Measurements from ENCODE around the gene CCDC68.

CCDC68 gene

DNA sequence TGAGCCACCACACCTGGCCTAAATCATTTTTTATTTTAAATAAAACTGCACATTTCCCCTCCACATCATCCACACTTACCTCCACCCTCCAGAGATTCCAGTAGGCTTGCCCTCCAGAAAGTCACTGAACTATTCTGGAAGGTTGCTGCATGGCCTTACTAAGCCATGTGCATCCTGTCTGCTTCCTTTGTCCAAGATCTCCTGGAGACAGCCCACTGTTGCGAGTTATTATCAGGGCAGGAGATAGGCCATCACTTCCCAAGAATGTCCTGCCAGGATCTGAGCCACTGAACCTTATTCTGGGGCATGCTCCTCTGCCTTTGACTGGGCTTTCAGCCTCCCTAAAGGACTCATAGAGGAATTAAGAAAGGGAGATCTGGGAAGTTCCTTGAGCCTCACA is 26.8 kb downstream of the CCDC68 start:
- Histone ChIP-seq H3K36me3 (ENCODE audit: control insufficient read depth in 2 of 2, insufficient read depth in 1 of 2, low read length in 2 of 2) (peaks cover 0 to 12% of the 10 kb centered on the region in 2 experiments; a peak in 1 of 3 replicates), H3K4me3 (ENCODE audit: low read depth, low read length) (no peak overlapping the region), H3K4me1 (ENCODE audit: control insufficient read depth, insufficient read depth, low read length) (no peaks in the 10 kb centered on the region), H3K9me3 (ENCODE audit: control insufficient read depth, insufficient read depth, low read depth, low read length) (no peaks in the 10 kb centered on the region), H3K27ac (ENCODE audit: extremely low read depth, low read depth, low read length) (no peak overlapping the region)
- ChIA-PET POLR2A (no interaction called here), CTCF (no interaction called here)
- no peak for TF ChIP-seq TCF7L2 (IDR thresholded peaks at IDR 0.05; ENCODE audit: borderline replicate concordance, low read depth, low read length)
- TF ChIP-seq ZNF585B (tag by site-specific recombination; IDR thresholded peaks at IDR 0.05): no peak
- TF ChIP-seq ZFP37 (tag by site-specific recombination; IDR thresholded peaks at IDR 0.05): no peak
- TF ChIP-seq OVOL3 (tag by site-specific recombination; IDR thresholded peaks at IDR 0.05): no peak
- no peak for TF ChIP-seq GFI1B (tag by site-specific recombination; IDR thresholded peaks at IDR 0.05)
- TF ChIP-seq ZNF155 (tag by site-specific recombination; IDR thresholded peaks at IDR 0.05): no peak
- no peak for TF ChIP-seq KLF9 (tag by site-specific recombination; IDR thresholded peaks at IDR 0.05; ENCODE audit: low read depth)
- no peak for TF ChIP-seq ZNF843 (tag by site-specific recombination; IDR thresholded peaks at IDR 0.05)
- TF ChIP-seq GLIS1 (tag by site-specific recombination; IDR thresholded peaks at IDR 0.05): no peak
- TF ChIP-seq ZNF560 (tag by site-specific recombination; IDR thresholded peaks at IDR 0.05; ENCODE audit: borderline replicate concordance): no peak
- TF ChIP-seq MZF1 (tag by site-specific recombination; IDR thresholded peaks at IDR 0.05; ENCODE audit: borderline replicate concordance): no peak
- TF ChIP-seq ZNF221 (tag by site-specific recombination; IDR thresholded peaks at IDR 0.05; ENCODE audit: borderline replicate concordance): no peak
- no peak for TF ChIP-seq ZNF521 (tag by site-specific recombination; IDR thresholded peaks at IDR 0.05)
- TF ChIP-seq ZIC2 (tag by site-specific recombination; IDR thresholded peaks at IDR 0.05): no peak
- TF ChIP-seq, protein P1, sequence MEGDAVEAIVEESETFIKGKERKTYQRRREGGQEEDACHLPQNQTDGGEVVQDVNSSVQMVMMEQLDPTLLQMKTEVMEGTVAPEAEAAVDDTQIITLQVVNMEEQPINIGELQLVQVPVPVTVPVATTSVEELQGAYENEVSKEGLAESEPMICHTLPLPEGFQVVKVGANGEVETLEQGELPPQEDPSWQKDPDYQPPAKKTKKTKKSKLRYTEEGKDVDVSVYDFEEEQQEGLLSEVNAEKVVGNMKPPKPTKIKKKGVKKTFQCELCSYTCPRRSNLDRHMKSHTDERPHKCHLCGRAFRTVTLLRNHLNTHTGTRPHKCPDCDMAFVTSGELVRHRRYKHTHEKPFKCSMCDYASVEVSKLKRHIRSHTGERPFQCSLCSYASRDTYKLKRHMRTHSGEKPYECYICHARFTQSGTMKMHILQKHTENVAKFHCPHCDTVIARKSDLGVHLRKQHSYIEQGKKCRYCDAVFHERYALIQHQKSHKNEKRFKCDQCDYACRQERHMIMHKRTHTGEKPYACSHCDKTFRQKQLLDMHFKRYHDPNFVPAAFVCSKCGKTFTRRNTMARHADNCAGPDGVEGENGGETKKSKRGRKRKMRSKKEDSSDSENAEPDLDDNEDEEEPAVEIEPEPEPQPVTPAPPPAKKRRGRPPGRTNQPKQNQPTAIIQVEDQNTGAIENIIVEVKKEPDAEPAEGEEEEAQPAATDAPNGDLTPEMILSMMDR (tag by site-specific recombination; IDR thresholded peaks at IDR 0.05): no peak
- no peak for TF ChIP-seq ZBTB17 (tag by site-specific recombination; IDR thresholded peaks at IDR 0.05)
- TF ChIP-seq ZNF394 (tag by site-specific recombination; IDR thresholded peaks at IDR 0.05; ENCODE audit: borderline replicate concordance): no peak
- TF ChIP-seq, protein P2, sequence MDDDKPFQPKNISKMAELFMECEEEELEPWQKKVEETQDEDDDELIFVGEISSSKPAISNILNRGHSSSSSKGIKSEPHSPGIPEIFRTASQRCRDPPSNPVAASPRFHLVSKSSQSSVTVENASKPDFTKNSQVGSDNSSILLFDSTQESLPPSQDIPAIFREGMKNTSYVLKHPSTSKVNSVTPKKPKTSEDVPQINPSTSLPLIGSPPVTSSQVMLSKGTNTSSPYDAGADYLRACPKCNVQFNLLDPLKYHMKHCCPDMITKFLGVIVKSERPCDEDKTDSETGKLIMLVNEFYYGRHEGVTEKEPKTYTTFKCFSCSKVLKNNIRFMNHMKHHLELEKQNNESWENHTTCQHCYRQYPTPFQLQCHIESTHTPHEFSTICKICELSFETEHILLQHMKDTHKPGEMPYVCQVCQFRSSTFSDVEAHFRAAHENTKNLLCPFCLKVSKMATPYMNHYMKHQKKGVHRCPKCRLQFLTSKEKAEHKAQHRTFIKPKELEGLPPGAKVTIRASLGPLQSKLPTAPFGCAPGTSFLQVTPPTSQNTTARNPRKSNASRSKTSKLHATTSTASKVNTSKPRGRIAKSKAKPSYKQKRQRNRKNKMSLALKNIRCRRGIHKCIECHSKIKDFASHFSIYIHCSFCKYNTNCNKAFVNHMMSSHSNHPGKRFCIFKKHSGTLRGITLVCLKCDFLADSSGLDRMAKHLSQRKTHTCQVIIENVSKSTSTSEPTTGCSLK (tag by site-specific recombination; IDR thresholded peaks at IDR 0.05): no peak

DNA sequence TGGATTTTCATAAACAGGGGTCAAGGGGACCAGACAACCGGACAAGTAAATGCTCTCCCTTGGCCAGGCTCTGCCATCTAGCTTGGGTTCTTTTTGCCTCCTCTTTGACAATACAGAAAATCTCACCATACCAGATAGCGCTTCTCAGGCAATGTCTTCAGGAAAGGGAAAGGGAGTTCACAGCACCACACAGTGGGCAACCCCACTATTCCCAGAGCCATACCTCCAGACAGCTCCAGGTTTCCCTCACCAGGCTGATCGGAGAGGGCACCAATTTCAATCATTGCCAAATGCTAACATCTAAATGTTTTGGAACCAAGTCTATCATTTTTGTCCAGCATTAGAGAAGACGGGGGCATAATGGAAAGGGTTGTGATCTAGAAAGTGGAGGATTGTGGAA is 28.1 kb downstream of the CCDC68 start:
- Histone ChIP-seq H3K36me3 (ENCODE audit: control insufficient read depth in 2 of 2, insufficient read depth in 1 of 2, low read length in 2 of 2) (peaks cover 0 to 3% of the 10 kb centered on the region in 2 experiments; a peak in 1 of 3 replicates), H3K27ac (ENCODE audit: extremely low read depth, low read depth, low read length) (no peak overlapping the region), H3K4me1 (ENCODE audit: control insufficient read depth, insufficient read depth, low read length) (no peaks in the 10 kb centered on the region), H3K9me3 (ENCODE audit: control insufficient read depth, insufficient read depth, low read depth, low read length) (no peaks in the 10 kb centered on the region), H3K4me3 (ENCODE audit: low read depth, low read length) (no peak overlapping the region)
- ChIA-PET CTCF (interaction anchor here (0.6 to 1.1 kb wide), 2 partner anchors 10 to 18 kb away, joined by 3 read pairs; no protein-coding TSS in a partner anchor), POLR2A (no interaction called here)
- TF ChIP-seq, protein P3, sequence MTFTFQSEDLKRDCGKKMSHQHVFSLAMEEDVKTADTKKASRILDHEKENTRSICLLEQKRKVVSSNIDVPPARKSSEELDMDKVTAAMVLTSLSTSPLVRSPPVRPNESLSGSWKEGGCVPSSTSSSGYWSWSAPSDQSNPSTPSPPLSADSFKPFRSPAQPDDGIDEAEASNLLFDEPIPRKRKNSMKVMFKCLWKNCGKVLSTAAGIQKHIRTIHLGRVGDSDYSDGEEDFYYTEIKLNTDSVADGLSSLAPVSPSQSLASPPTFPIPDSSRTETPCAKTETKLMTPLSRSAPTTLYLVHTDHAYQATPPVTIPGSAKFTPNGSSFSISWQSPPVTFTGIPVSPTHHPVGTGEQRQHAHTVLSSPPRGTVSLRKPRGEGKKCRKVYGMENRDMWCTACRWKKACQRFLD (tag by site-specific recombination; IDR thresholded peaks at IDR 0.05): no peak
- TF ChIP-seq ZNF560 (tag by site-specific recombination; IDR thresholded peaks at IDR 0.05; ENCODE audit: borderline replicate concordance) (no peak), MYNN (tag by site-specific recombination; IDR thresholded peaks at IDR 0.05; ENCODE audit: borderline replicate concordance) (no peak), ZNF155 (tag by site-specific recombination; IDR thresholded peaks at IDR 0.05) (no peak), ZNF10 (tag by site-specific recombination; IDR thresholded peaks at IDR 0.05) (no peak), ZNF140 (tag by site-specific recombination; IDR thresholded peaks at IDR 0.05) (no peak), ZNF621 (tag by site-specific recombination; IDR thresholded peaks at IDR 0.05) (no peak), IKZF3 (tag by site-specific recombination; IDR thresholded peaks at IDR 0.05) (no peak), ZNF785 (tag by site-specific recombination; IDR thresholded peaks at IDR 0.05) (no peak), ZNF175 (tag by site-specific recombination; IDR thresholded peaks at IDR 0.05) (no peak), TRIM28 (IDR thresholded peaks at IDR 0.05; ENCODE audit: borderline replicate concordance, low read length) (no peak), ZNF132 (tag by site-specific recombination; IDR thresholded peaks at IDR 0.05; ENCODE audit: borderline replicate concordance) (no peak)
- TF ChIP-seq, protein P4, sequence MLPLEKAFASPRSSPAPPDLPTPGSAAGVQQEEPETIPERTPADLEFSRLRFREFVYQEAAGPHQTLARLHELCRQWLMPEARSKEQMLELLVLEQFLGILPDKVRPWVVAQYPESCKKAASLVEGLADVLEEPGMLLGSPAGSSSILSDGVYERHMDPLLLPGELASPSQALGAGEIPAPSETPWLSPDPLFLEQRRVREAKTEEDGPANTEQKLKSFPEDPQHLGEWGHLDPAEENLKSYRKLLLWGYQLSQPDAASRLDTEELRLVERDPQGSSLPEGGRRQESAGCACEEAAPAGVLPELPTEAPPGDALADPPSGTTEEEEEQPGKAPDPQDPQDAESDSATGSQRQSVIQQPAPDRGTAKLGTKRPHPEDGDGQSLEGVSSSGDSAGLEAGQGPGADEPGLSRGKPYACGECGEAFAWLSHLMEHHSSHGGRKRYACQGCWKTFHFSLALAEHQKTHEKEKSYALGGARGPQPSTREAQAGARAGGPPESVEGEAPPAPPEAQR (tag by site-specific recombination; IDR thresholded peaks at IDR 0.05): no peak
- TF ChIP-seq, protein P5, sequence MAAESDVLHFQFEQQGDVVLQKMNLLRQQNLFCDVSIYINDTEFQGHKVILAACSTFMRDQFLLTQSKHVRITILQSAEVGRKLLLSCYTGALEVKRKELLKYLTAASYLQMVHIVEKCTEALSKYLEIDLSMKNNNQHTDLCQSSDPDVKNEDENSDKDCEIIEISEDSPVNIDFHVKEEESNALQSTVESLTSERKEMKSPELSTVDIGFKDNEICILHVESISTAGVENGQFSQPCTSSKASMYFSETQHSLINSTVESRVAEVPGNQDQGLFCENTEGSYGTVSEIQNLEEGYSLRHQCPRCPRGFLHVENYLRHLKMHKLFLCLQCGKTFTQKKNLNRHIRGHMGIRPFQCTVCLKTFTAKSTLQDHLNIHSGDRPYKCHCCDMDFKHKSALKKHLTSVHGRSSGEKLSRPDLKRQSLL (tag by site-specific recombination; IDR thresholded peaks at IDR 0.05): no peak

All from HEK293 (cell line).